Cortex of kidney (tissue), 1 donor: ENCODE measurements around the gene MGMT.

Source experiments
- DNase-seq: peaks from one replicate; lab custom pipeline; 2025; lab: John Stamatoyannopoulos, UW

The MGMT gene

GRCh38 chr10:129760416-129760815, 293.4 kb downstream of the MGMT start:
- no peak for DNase-seq

- DNase-seq = no peak
Observed at GRCh38 chr10:129761197-129761972, 294.3 kb downstream of the MGMT start.

GRCh38 chr10:129761981-129762956, 295.2 kb downstream of the MGMT start:
- DNase-seq = no peak

GRCh38 chr10:129764011-129764900, 297.2 kb downstream of the MGMT start:
- no peak for DNase-seq

- DNase-seq = no peak
Observed at GRCh38 chr10:129764901-129765663, 298.0 kb downstream of the MGMT start.

GRCh38 chr10:129765664-129766550, 298.9 kb downstream of the MGMT start:
- no peak for DNase-seq

GRCh38 chr10:129766611-129767550, 299.8 kb downstream of the MGMT start:
- no peak for DNase-seq

GRCh38 chr10:129767751-129768150, 300.7 kb downstream of the MGMT start:
- no peak for DNase-seq

- no peak for DNase-seq
Observed at GRCh38 chr10:129768437-129769355, 301.7 kb downstream of the MGMT start.

- DNase-seq = no peak
Observed at GRCh38 chr10:129769381-129770116, 302.5 kb downstream of the MGMT start.

GRCh38 chr10:129770286-129770685, 303.2 kb downstream of the MGMT start:
- DNase-seq = no peak

- no peak for DNase-seq
Observed at GRCh38 chr10:129771024-129771423, 304.0 kb downstream of the MGMT start.

GRCh38 chr10:129771576-129771975, 304.5 kb downstream of the MGMT start:
- DNase-seq = no peak

GRCh38 chr10:129771991-129772431, 305.0 kb downstream of the MGMT start:
- no peak for DNase-seq

- DNase-seq = no peak
Observed at GRCh38 chr10:129772468-129773358, 305.7 kb downstream of the MGMT start.
